ENCODE measurements around the gene SDHC.

The SDHC gene, protein sequence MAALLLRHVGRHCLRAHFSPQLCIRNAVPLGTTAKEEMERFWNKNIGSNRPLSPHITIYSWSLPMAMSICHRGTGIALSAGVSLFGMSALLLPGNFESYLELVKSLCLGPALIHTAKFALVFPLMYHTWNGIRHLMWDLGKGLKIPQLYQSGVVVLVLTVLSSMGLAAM

GRCh38 chr1:161314201-161314981 is at the start of gene SDHC:
TSS of gene SDHC (plus strand) at chr1:161314381. CDS start at chr1:161314406, 25 bp downstream.
- TF ChIP-seq, protein P1, sequence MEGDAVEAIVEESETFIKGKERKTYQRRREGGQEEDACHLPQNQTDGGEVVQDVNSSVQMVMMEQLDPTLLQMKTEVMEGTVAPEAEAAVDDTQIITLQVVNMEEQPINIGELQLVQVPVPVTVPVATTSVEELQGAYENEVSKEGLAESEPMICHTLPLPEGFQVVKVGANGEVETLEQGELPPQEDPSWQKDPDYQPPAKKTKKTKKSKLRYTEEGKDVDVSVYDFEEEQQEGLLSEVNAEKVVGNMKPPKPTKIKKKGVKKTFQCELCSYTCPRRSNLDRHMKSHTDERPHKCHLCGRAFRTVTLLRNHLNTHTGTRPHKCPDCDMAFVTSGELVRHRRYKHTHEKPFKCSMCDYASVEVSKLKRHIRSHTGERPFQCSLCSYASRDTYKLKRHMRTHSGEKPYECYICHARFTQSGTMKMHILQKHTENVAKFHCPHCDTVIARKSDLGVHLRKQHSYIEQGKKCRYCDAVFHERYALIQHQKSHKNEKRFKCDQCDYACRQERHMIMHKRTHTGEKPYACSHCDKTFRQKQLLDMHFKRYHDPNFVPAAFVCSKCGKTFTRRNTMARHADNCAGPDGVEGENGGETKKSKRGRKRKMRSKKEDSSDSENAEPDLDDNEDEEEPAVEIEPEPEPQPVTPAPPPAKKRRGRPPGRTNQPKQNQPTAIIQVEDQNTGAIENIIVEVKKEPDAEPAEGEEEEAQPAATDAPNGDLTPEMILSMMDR (IDR thresholded peaks at IDR 0.05; ENCODE audit: insufficient read depth, low read length, missing control alignments), result peak; percentile 65
- DNase-seq (ENCODE audit: low read depth, low spot score), result no peak
- ChIA-PET POLR2A (interaction anchor here (0.8 to 1.4 kb wide), 6 partner anchors 9 to 409 kb away, joined by 3 to 6 read pairs (median 4); partner anchors contain the start of genes NDUFS2 and TOMM40L), CTCF (interaction anchor here (0.9 to 3.4 kb wide), 9 partner anchors 10 to 106 kb away, joined by 3 to 22 read pairs (median 4); partner anchors contain the start of gene TOMM40L)
- peak within 1 kb of the TSS; percentile 95 for H3K4me3 ChIP-seq (ENCODE audit: low read depth, low read length)

GRCh38 chr1:161265305-161265704 is 48.9 kb upstream of the SDHC start:
- POLR2A ChIA-PET, result interaction anchor here (0.6 kb wide), 1 partner anchor 82 kb away, joined by 3 read pairs; no protein-coding TSS in a partner anchor
- DNase-seq (ENCODE audit: low read depth, low spot score), result no peak
- CTCF ChIA-PET, result no interaction called here
- TF ChIP-seq, protein P1 (IDR thresholded peaks at IDR 0.05; ENCODE audit: insufficient read depth, low read length, missing control alignments), result no peak
- no peak overlapping the region for H3K4me3 ChIP-seq (ENCODE audit: low read depth, low read length)

DNA sequence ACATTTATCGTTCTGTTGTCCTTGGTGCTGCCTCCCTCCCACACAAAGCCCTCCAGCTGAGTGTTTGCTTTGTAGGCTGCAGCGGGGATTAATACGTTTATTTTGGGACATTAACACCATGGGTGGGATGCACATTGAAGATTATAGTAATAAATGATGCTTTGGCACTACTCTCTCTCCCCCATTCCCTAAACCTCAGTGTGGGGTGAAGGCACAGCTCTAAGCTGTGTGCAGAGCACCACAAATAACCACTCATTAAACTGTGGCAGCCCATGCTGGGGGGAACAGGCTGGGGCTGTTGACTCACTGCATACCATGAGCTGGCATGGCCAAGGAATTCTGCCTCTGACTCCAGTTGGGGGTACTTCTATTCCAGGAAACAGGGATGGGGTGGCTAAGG is 48.0 kb upstream of the SDHC start:
- POLR2A ChIA-PET, result interaction anchor here (0.6 kb wide), 1 partner anchor 81 kb away, joined by 3 read pairs; no protein-coding TSS in a partner anchor
- TF ChIP-seq, protein P1 (IDR thresholded peaks at IDR 0.05; ENCODE audit: insufficient read depth, low read length, missing control alignments), result no peak
- H3K4me3 ChIP-seq (ENCODE audit: low read depth, low read length), result no peak overlapping the region
- DNase-seq (ENCODE audit: low read depth, low spot score), result no peak
- CTCF ChIA-PET, result interaction anchor here (1.0 to 1.7 kb wide), 5 partner anchors 14 to 116 kb away, joined by 3 to 6 read pairs (median 4); no protein-coding TSS in a partner anchor

GRCh38 chr1:161266836-161267235 is 47.3 kb upstream of the SDHC start:
- CTCF ChIA-PET, result interaction anchor here (1.0 to 1.7 kb wide), 5 partner anchors 14 to 115 kb away, joined by 3 to 6 read pairs (median 4); no protein-coding TSS in a partner anchor
- POLR2A ChIA-PET, result no interaction called here
- no peak overlapping the region for H3K4me3 ChIP-seq (ENCODE audit: low read depth, low read length)
- no peak for DNase-seq (ENCODE audit: low read depth, low spot score)
- TF ChIP-seq, protein P1 (IDR thresholded peaks at IDR 0.05; ENCODE audit: insufficient read depth, low read length, missing control alignments), result no peak

DNA sequence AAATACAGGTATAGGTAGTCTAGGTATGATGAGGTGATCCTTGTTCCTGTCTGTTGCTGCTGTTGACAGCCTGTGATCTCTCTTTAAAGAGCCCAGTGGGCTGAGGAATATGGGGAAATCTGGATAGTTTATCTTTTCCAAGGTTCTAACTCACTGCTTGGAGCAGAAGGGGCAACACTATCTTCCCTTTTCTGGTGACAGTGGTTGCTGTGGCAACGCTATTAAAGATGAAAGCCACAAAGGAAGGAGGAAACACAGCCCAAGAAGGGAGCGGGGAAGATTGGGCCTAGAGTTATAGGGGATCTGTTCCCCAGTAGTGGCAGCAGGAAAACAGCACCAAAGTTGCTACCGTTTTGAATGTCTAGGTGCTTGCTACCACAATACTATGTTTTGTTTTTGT is 46.9 kb upstream of the SDHC start:
- ChIA-PET CTCF (interaction anchor here (1.0 to 1.7 kb wide), 3 partner anchors 15 to 115 kb away, joined by 3 to 5 read pairs (median 4); no protein-coding TSS in a partner anchor), POLR2A (no interaction called here)
- DNase-seq (ENCODE audit: low read depth, low spot score), result no peak
- H3K4me3 ChIP-seq (ENCODE audit: low read depth, low read length), result no peak overlapping the region
- TF ChIP-seq, protein P1 (IDR thresholded peaks at IDR 0.05; ENCODE audit: insufficient read depth, low read length, missing control alignments), result no peak

GRCh38 chr1:161273402-161273801 is 40.8 kb upstream of the SDHC start:
- no peak for DNase-seq (ENCODE audit: low read depth, low spot score)
- H3K4me3 ChIP-seq (ENCODE audit: low read depth, low read length), result no peak overlapping the region
- ChIA-PET CTCF (interaction anchor here (1.3 to 2.1 kb wide), 4 partner anchors 15 to 47 kb away, joined by 4 to 12 read pairs (median 8); partner anchors contain the start of genes PCP4L1 and TOMM40L), POLR2A (no interaction called here)
- TF ChIP-seq, protein P1 (IDR thresholded peaks at IDR 0.05; ENCODE audit: insufficient read depth, low read length, missing control alignments), result no peak

Measured in AG04449 (cell line).